Smooth muscle cell (in vitro differentiated cells): ENCODE results near the gene ST3GAL2. TPM values are rescaled to one million over a fixed set of nuclear protein-coding genes. Genes with fewer than 3 reads are reported as not detected.

ENCODE experiments used
- DNase-seq: peaks from one replicate; lab custom pipeline; 2025; ENCODE audit not compliant: unreplicated experiment; lab: John Stamatoyannopoulos, UW
- H2AFZ ChIP-seq: fragments of 200-600 bp; sonication (generic); 2 replicates; pipeline ENCODE4 v1.6.0; 2016; ENCODE audit warnings: antibody characterized with exemption, low read depth, mild to moderate bottlenecking
- H3F3A ChIP-seq: fragments of 200-600 bp; sonication (generic); 2 replicates; pipeline ENCODE4 v1.6.0; 2017; ENCODE audit warnings: antibody characterized with exemption, low read depth
- H3K27ac ChIP-seq: fragments of 200-600 bp; sonication (generic); 2 replicates; pipeline ENCODE4 v1.5.1; 2016; ENCODE audit warnings: low read depth, mild to moderate bottlenecking
- H3K27me3 ChIP-seq: fragments of 200-600 bp; sonication (generic); 2 replicates; pipeline ENCODE4 v1.6.1; 2016; ENCODE audit warnings: low read depth, mild to moderate bottlenecking
- H3K36me3 ChIP-seq: fragments of 200-600 bp; sonication (generic); 2 replicates; pipeline ENCODE4 v1.5.1; 2016; ENCODE audit warnings: low read depth
- H3K4me1 ChIP-seq: fragments of 200-600 bp; sonication (generic); 2 replicates; pipeline ENCODE4 v1.5.1; 2016; ENCODE audit warnings: low read depth
- H3K4me2 ChIP-seq: fragments of 200-600 bp; sonication (generic); 2 replicates; pipeline ENCODE4 v1.6.0; 2016; ENCODE audit warnings: mild to moderate bottlenecking
- H3K4me3 ChIP-seq: fragments of 200-600 bp; sonication (generic); 2 replicates; pipeline ENCODE4 v1.5.1; 2016; ENCODE audit warnings: mild to moderate bottlenecking
- H3K79me2 ChIP-seq: fragments of 200-600 bp; sonication (generic); 2 replicates; pipeline ENCODE4 v1.6.0; 2016; ENCODE audit warnings: low read depth, mild to moderate bottlenecking
- H3K9ac ChIP-seq: fragments of 200-600 bp; sonication (generic); 2 replicates; pipeline ENCODE4 v1.6.0; 2016; ENCODE audit warnings: low read depth
- H3K9me3 ChIP-seq: fragments of 200-600 bp; sonication (generic); replicated peaks from 2 replicates; pipeline ENCODE4 v1.5.1; 2016; ENCODE audit warnings: low read depth
- H4K20me1 ChIP-seq: fragments of 200-600 bp; sonication (generic); 2 replicates; pipeline ENCODE4 v1.6.0; 2016; ENCODE audit warnings: low read depth
- CTCF ChIP-seq: fragments of 200-600 bp; sonication (generic); IDR thresholded peaks from 2 replicates; pipeline ENCODE4 v1.5.1; 2017; ENCODE audit warnings: borderline replicate concordance, mild to moderate bottlenecking, antibody characterized with exemption; ENCODE audit not compliant: insufficient read depth, poor library complexity, severe bottlenecking
- WGBS: methylation state at CpG from one replicate; pipeline ENCODE4 v1.1.7; 2016; ENCODE audit warnings: low lambda C conversion rate; 5-methylcytosine and 5-hydroxymethylcytosine counted together
- polyA plus RNA-seq: library from polyadenylated mRNA; unstranded; fragments of >200 nt; fragmentation: Nextera tagmentation; extraction: Ambion mirVana; gene quantifications from 2 replicates; pipeline ENCODE4 v1.2.1, GENCODE V29; 2016
- total RNA-seq: library from RNA; depleted of rRNA; stranded (reverse); fragments of >200 nt; gene quantifications from 2 replicates; pipeline ENCODE4 v1.2.3, GENCODE V29; 2014

Gene ST3GAL2
- total and polyA plus RNA-seq, 2 experiments from 2014 or later: 32.5 to 42.3 TPM

- peaks cover 98% of the 10 kb centered on the region for H4K20me1 ChIP-seq
Measured at GRCh38 chr16:70419384-70420327, 19.2 kb downstream of the ST3GAL2 start.

GRCh38 chr16:70418993-70419318 lies 19.9 kb downstream of the ST3GAL2 start:
- peaks cover 4% of the 10 kb centered on the region for H3K4me1 ChIP-seq
- H3K27ac ChIP-seq: no peak overlapping the region
- H3K9me3 ChIP-seq: no peaks in the 10 kb centered on the region
- H3K4me3 ChIP-seq: no peak overlapping the region
- H3K27me3 ChIP-seq: no peaks in the 10 kb centered on the region
- WGBS: 88% methylated on average over 5 of the region's 5 CpGs
- no peaks in the 10 kb centered on the region for H3K36me3 ChIP-seq
- H4K20me1 ChIP-seq: peaks cover 98% of the 10 kb centered on the region
- H3K4me2 ChIP-seq: no peak overlapping the region
- H2AFZ ChIP-seq: no peak overlapping the region
- DNase-seq: no peak
- H3K9ac ChIP-seq: no peak overlapping the region
- H3K79me2 ChIP-seq: peaks cover 99% of the 10 kb centered on the region
- TF ChIP-seq CTCF: no peak
- H3F3A ChIP-seq: no peaks in the 10 kb centered on the region

More at GRCh38 chr16:70419384-70420327, 19.2 kb downstream of the ST3GAL2 start:
- TF ChIP-seq CTCF: no peak
- H3K27ac ChIP-seq: no peak overlapping the region
- no peak overlapping the region for H3K4me2 ChIP-seq
- H3K9ac ChIP-seq: no peak overlapping the region
- H2AFZ ChIP-seq: no peak overlapping the region
- no peak for DNase-seq
- no peaks in the 10 kb centered on the region for H3K27me3 ChIP-seq
- WGBS: 77% methylated on average over 14 of the region's 14 CpGs
- H3K4me1 ChIP-seq: peaks cover 4% of the 10 kb centered on the region
- H3K9me3 ChIP-seq: no peaks in the 10 kb centered on the region
- peaks cover 99% of the 10 kb centered on the region for H3K79me2 ChIP-seq
- no peaks in the 10 kb centered on the region for H3K36me3 ChIP-seq
- H3F3A ChIP-seq: no peaks in the 10 kb centered on the region
- H3K4me3 ChIP-seq: no peak overlapping the region

- no peak for TF ChIP-seq CTCF
- Histone ChIP-seq H3K79me2 (peaks cover 99% of the 10 kb centered on the region), H3K4me3 (no peak overlapping the region), H2AFZ (no peak overlapping the region), H3F3A (no peaks in the 10 kb centered on the region), H3K27ac (no peak overlapping the region), H3K36me3 (no peaks in the 10 kb centered on the region), H3K4me1 (peaks cover 4% of the 10 kb centered on the region), H3K4me2 (no peak overlapping the region), H3K9me3 (no peaks in the 10 kb centered on the region), H3K27me3 (no peaks in the 10 kb centered on the region), H4K20me1 (peaks cover 98% of the 10 kb centered on the region), H3K9ac (no peak overlapping the region)
- DNase-seq: no peak
- WGBS: 90% methylated on average over 13 of the region's 13 CpGs
Measured at GRCh38 chr16:70418274-70418992, 20.5 kb downstream of the ST3GAL2 start.
